ENCODE data around the gene HHEX.

HHEX gene

GRCh38 chr10:92695679-92696605 is 6.2 kb downstream of the HHEX start:
- no peak for DNase-seq

GRCh38 chr10:92696606-92697383 is 7.0 kb downstream of the HHEX start:
- DNase-seq = no peak

GRCh38 chr10:92697663-92698511 is 8.1 kb downstream of the HHEX start:
- no peak for DNase-seq

- DNase-seq = no peak
These were observed 9.4 kb downstream of the HHEX start for GRCh38 chr10:92699193-92699517.

GRCh38 chr10:92699518-92700381 is 10.0 kb downstream of the HHEX start:
- peak; percentile 27 for DNase-seq

GRCh38 chr10:92702301-92702916 is 12.7 kb downstream of the HHEX start:
- DNase-seq = peak; percentile 15

GRCh38 chr10:92712016-92712889 is 22.5 kb downstream of the HHEX start:
- no peak for DNase-seq

- no peak for DNase-seq
These were observed 24.5 kb downstream of the HHEX start for GRCh38 chr10:92714152-92714845.

- no peak for DNase-seq
These were observed 25.1 kb downstream of the HHEX start for GRCh38 chr10:92714872-92715271.

GRCh38 chr10:92719991-92720830 is 30.5 kb downstream of the HHEX start:
- no peak for DNase-seq

GRCh38 chr10:92720831-92721165 is 31.0 kb downstream of the HHEX start:
- no peak for DNase-seq

- DNase-seq = no peak
These were observed 32.6 kb downstream of the HHEX start for GRCh38 chr10:92722349-92722748.

GRCh38 chr10:92727141-92727540 is 37.4 kb downstream of the HHEX start:
- DNase-seq = no peak

- no peak for DNase-seq
These were observed 37.8 kb downstream of the HHEX start for GRCh38 chr10:92727550-92727949.

GRCh38 chr10:92729886-92730285 is 40.1 kb downstream of the HHEX start:
- no peak for DNase-seq

- no peak for DNase-seq
These were observed 43.2 kb downstream of the HHEX start for GRCh38 chr10:92732958-92733357.

- DNase-seq = no peak
These were observed 44.5 kb downstream of the HHEX start for GRCh38 chr10:92734301-92734700.

- no peak for DNase-seq
These were observed 46.2 kb downstream of the HHEX start for GRCh38 chr10:92735938-92736337.

GRCh38 chr10:92737484-92737883 is 47.7 kb downstream of the HHEX start:
- no peak for DNase-seq

Measured in RPMI8226 (cell line).